ENCODE measurements around the gene EXD2.

Gene EXD2

GRCh38 chr14:69232388-69232787 lies 41.1 kb downstream of the EXD2 start:
- TF ChIP-seq GATA2 (IDR thresholded peaks at IDR 0.05; ENCODE audit: low read depth, low read length) (no peak), GATA3 (IDR thresholded peaks at IDR 0.05; ENCODE audit: low read depth, low read length) (no peak)

GRCh38 chr14:69234106-69234505 lies 42.8 kb downstream of the EXD2 start:
- TF ChIP-seq GATA2 (IDR thresholded peaks at IDR 0.05; ENCODE audit: low read depth, low read length), result no peak
- TF ChIP-seq GATA3 (IDR thresholded peaks at IDR 0.05; ENCODE audit: low read depth, low read length), result no peak

GRCh38 chr14:69235708-69236107 lies 44.4 kb downstream of the EXD2 start:
- TF ChIP-seq GATA3 (IDR thresholded peaks at IDR 0.05; ENCODE audit: low read depth, low read length) (no peak), GATA2 (IDR thresholded peaks at IDR 0.05; ENCODE audit: low read depth, low read length) (no peak)

- TF ChIP-seq GATA2 (IDR thresholded peaks at IDR 0.05; ENCODE audit: low read depth, low read length) (no peak), GATA3 (IDR thresholded peaks at IDR 0.05; ENCODE audit: low read depth, low read length) (no peak)
Observed at GRCh38 chr14:69237142-69237541, 45.8 kb downstream of the EXD2 start.

- TF ChIP-seq GATA3 (IDR thresholded peaks at IDR 0.05; ENCODE audit: low read depth, low read length), result no peak
- no peak for TF ChIP-seq GATA2 (IDR thresholded peaks at IDR 0.05; ENCODE audit: low read depth, low read length)
Observed at GRCh38 chr14:69237584-69237983, 46.3 kb downstream of the EXD2 start.

- TF ChIP-seq GATA2 (IDR thresholded peaks at IDR 0.05; ENCODE audit: low read depth, low read length) (no peak), GATA3 (IDR thresholded peaks at IDR 0.05; ENCODE audit: low read depth, low read length) (no peak)
Observed at GRCh38 chr14:69238883-69239282, 47.6 kb downstream of the EXD2 start.

GRCh38 chr14:69240527-69241173 lies 49.4 kb downstream of the EXD2 start:
- TF ChIP-seq GATA2 (IDR thresholded peaks at IDR 0.05; ENCODE audit: low read depth, low read length) (no peak), GATA3 (IDR thresholded peaks at IDR 0.05; ENCODE audit: low read depth, low read length) (no peak)

GRCh38 chr14:69241577-69241976 lies 50.3 kb downstream of the EXD2 start:
- no peak for TF ChIP-seq GATA3 (IDR thresholded peaks at IDR 0.05; ENCODE audit: low read depth, low read length)
- no peak for TF ChIP-seq GATA2 (IDR thresholded peaks at IDR 0.05; ENCODE audit: low read depth, low read length)

- TF ChIP-seq GATA2 (IDR thresholded peaks at IDR 0.05; ENCODE audit: low read depth, low read length) (no peak), GATA3 (IDR thresholded peaks at IDR 0.05; ENCODE audit: low read depth, low read length) (no peak)
Observed at GRCh38 chr14:69242311-69243224, 51.3 kb downstream of the EXD2 start.

- TF ChIP-seq GATA3 (IDR thresholded peaks at IDR 0.05; ENCODE audit: low read depth, low read length) (no peak), GATA2 (IDR thresholded peaks at IDR 0.05; ENCODE audit: low read depth, low read length) (no peak)
Observed at GRCh38 chr14:69244946-69245345, 53.6 kb downstream of the EXD2 start.

- no peak for TF ChIP-seq GATA2 (IDR thresholded peaks at IDR 0.05; ENCODE audit: low read depth, low read length)
- no peak for TF ChIP-seq GATA3 (IDR thresholded peaks at IDR 0.05; ENCODE audit: low read depth, low read length)
Observed at GRCh38 chr14:69246331-69246730, 55.0 kb downstream of the EXD2 start.

GRCh38 chr14:69247676-69248440 lies 56.6 kb downstream of the EXD2 start:
- TF ChIP-seq GATA2 (IDR thresholded peaks at IDR 0.05; ENCODE audit: low read depth, low read length), result no peak
- TF ChIP-seq GATA3 (IDR thresholded peaks at IDR 0.05; ENCODE audit: low read depth, low read length), result no peak

GRCh38 chr14:69249603-69250002 lies 58.3 kb downstream of the EXD2 start:
- TF ChIP-seq GATA3 (IDR thresholded peaks at IDR 0.05; ENCODE audit: low read depth, low read length), result no peak
- no peak for TF ChIP-seq GATA2 (IDR thresholded peaks at IDR 0.05; ENCODE audit: low read depth, low read length)

- no peak for TF ChIP-seq GATA2 (IDR thresholded peaks at IDR 0.05; ENCODE audit: low read depth, low read length)
- TF ChIP-seq GATA3 (IDR thresholded peaks at IDR 0.05; ENCODE audit: low read depth, low read length), result no peak
Observed at GRCh38 chr14:69252851-69253250, 61.6 kb downstream of the EXD2 start.
